Keratinocyte (primary cell): ENCODE measurements around the gene HOPX. TPM values are rescaled to one million over a fixed set of nuclear protein-coding genes. Genes with fewer than 3 reads are reported as not detected.

Experiments used
- DNase-seq: peaks from one replicate; pipeline ENCODE4 v3.0.0-alpha.2; 2011; ENCODE audit warnings: low read depth, missing footprints, low spot score
- FAIRE-seq: peaks from 2 replicates; lab custom pipeline; 2011; peaks lifted over from hg19 to GRCh38; lab: Jason Lieb, UNC
- H2AFZ ChIP-seq: 2 replicates; pipeline ENCODE4 v1.6.0; 2012; ENCODE audit warnings: low read length, control low read depth, inconsistent platforms; ENCODE audit not compliant: control insufficient read depth
- H3K27ac ChIP-seq: 2 replicates; pipeline ENCODE4 v1.5.1; 2011; ENCODE audit warnings: low read length; ENCODE audit not compliant: control insufficient read depth, insufficient read depth
- H3K27me3 ChIP-seq: 3 replicates; pipeline ENCODE4 v1.6.0; 2011; ENCODE audit warnings: low read length; ENCODE audit not compliant: control insufficient read depth, insufficient read depth; ENCODE audit errors: extremely low read depth
- H3K36me3 ChIP-seq, 2 experiments: 2 replicates in 1 of 2; 3 replicates in 1 of 2; pipeline ENCODE4 v1.5.1; 2011; ENCODE audit warnings: low read length in 2 of 2, mild to moderate bottlenecking in 1 of 2; ENCODE audit not compliant: control insufficient read depth in 2 of 2, insufficient read depth in 2 of 2; ENCODE audit errors: extremely low read depth in 1 of 2
- H3K4me1 ChIP-seq: 3 replicates; pipeline ENCODE4 v1.5.1; 2011; ENCODE audit warnings: low read length; ENCODE audit not compliant: control insufficient read depth, insufficient read depth; ENCODE audit errors: extremely low read depth
- H3K4me2 ChIP-seq: 3 replicates; pipeline ENCODE4 v1.6.0; 2011; ENCODE audit warnings: low read depth, low read length; ENCODE audit not compliant: control insufficient read depth, insufficient read depth; ENCODE audit errors: extremely low read depth
- H3K4me3 ChIP-seq, 3 experiments: fragments of 200-600 bp in 1 of 3; sonication (generic) in 1 of 3; 2 replicates in 2 of 3; 3 replicates in 1 of 3; pipeline ENCODE4 v1.5.1; 2011 to 2016; ENCODE audit warnings: low read length in 3 of 3, mild to moderate bottlenecking in 3 of 3, control low read depth in 2 of 3, inconsistent platforms in 1 of 3, low read depth in 1 of 3, mixed read lengths in 1 of 3, mixed run types in 1 of 3, moderate library complexity in 1 of 3; ENCODE audit not compliant: control insufficient read depth in 2 of 3, insufficient read depth in 2 of 3; ENCODE audit errors: extremely low read depth in 1 of 3
- H3K79me2 ChIP-seq: 2 replicates; pipeline ENCODE4 v1.6.0; 2012; ENCODE audit warnings: low read length; ENCODE audit not compliant: control insufficient read depth, insufficient read depth
- H3K9ac ChIP-seq: 3 replicates; pipeline ENCODE4 v1.6.0; 2011; ENCODE audit warnings: low read length; ENCODE audit not compliant: control insufficient read depth, insufficient read depth; ENCODE audit errors: extremely low read depth
- H3K9me1 ChIP-seq: 3 replicates; pipeline ENCODE4 v1.6.0; 2011; ENCODE audit warnings: low read length; ENCODE audit not compliant: control insufficient read depth, insufficient read depth; ENCODE audit errors: extremely low read depth
- H3K9me3 ChIP-seq: 2 replicates; pipeline ENCODE4 v1.5.1; 2012; ENCODE audit warnings: low read depth, low read length; ENCODE audit not compliant: control insufficient read depth
- H4K20me1 ChIP-seq: 3 replicates; pipeline ENCODE4 v1.6.0; 2011; ENCODE audit warnings: low read length; ENCODE audit not compliant: control insufficient read depth, insufficient read depth; ENCODE audit errors: extremely low read depth
- CTCF ChIP-seq, 3 experiments: IDR thresholded peaks in 1 of 3; conservative IDR thresholded peaks in 1 of 3; optimal IDR thresholded peaks in 1 of 3; 2 replicates in 2 of 3; 3 replicates in 1 of 3; pipeline versions ENCODE3 to v1.5.1; 2011; ENCODE audit warnings: low read length in 3 of 3, mild to moderate bottlenecking in 3 of 3, moderate library complexity in 2 of 3, control low read depth in 1 of 3, inconsistent platforms in 1 of 3; ENCODE audit not compliant: insufficient read depth in 2 of 3; ENCODE audit errors: extremely low read depth in 1 of 3
- EZH2 ChIP-seq: IDR thresholded peaks from one replicate; pipeline ENCODE4 v1.6.1; 2012; ENCODE audit warnings: inconsistent platforms, mild to moderate bottlenecking, low read length, moderate library complexity
- dilution Hi-C: fragments of 300-500 bp; cut with MboI; formaldehyde crosslinking; loops from one replicate; pipeline ENCODE4 v1.7.0; 2020; ENCODE audit warnings: low sequenced_read_pairs; ENCODE audit not compliant: extremely low pct_ligation_motif_present
- polyA plus RNA-seq, 5 experiments: library from polyadenylated mRNA; depleted of rRNA in 3 of 5; stranded (reverse) in 3 of 5; stranded (forward) in 1 of 5; unstranded in 1 of 5; fragments of >200 nt; gene quantifications; 1 replicate in 1 of 5; 2 replicates in 3 of 5; 3 replicates in 1 of 5; pipeline versions ENCODE4 v1.2.1 to v1.2.3, GENCODE V29; 2011 to 2012; ENCODE audit warnings: missing spikeins in 2 of 5, low read depth in 1 of 5, low replicate concordance in 1 of 5

Gene HOPX
- polyA plus RNA-seq, 1 donor (not counting 4 experiments of a cell fraction or from before 2014, with no cell fraction given): 8.5 TPM

- peaks cover 17% of the 10 kb centered on the region for H3K4me1 ChIP-seq
- H3K4me3 ChIP-seq: no peak overlapping the region
- FAIRE-seq: no peak
Observed at GRCh38 chr4:56627985-56628384, 53.1 kb downstream of the HOPX start.

GRCh38 chr4:56627375-56627774 is 53.7 kb downstream of the HOPX start:
- H3K27me3 ChIP-seq: no peaks in the 10 kb centered on the region
- H2AFZ ChIP-seq: no peak overlapping the region
- H3K9ac ChIP-seq: no peak overlapping the region
- H3K4me1 ChIP-seq: peaks cover 23% of the 10 kb centered on the region
- no peak for DNase-seq
- H3K4me2 ChIP-seq: no peak overlapping the region
- no peaks in the 10 kb centered on the region for H4K20me1 ChIP-seq
- dilution Hi-C loops: no loop called here
- no peak for TF ChIP-seq EZH2
- no peak for TF ChIP-seq CTCF (optimal IDR thresholded peaks at IDR 0.05 in 1 of 3, IDR thresholded peaks at IDR 0.05 in 1 of 3, conservative IDR thresholded peaks at IDR 0.05 in 1 of 3; ENCODE audit: extremely low read depth in 1 of 3, insufficient read depth in 2 of 3, low read length in 3 of 3)
- no peak for FAIRE-seq
- no peak overlapping the region for H3K27ac ChIP-seq
- peaks cover 2% of the 10 kb centered on the region for H3K9me3 ChIP-seq
- no peaks in the 10 kb centered on the region for H3K9me1 ChIP-seq
- H3K4me3 ChIP-seq: no peak overlapping the region
- no peaks in the 10 kb centered on the region for H3K36me3 ChIP-seq
- H3K79me2 ChIP-seq: no peaks in the 10 kb centered on the region

More at GRCh38 chr4:56627985-56628384, 53.1 kb downstream of the HOPX start:
- Histone ChIP-seq H2AFZ (no peak overlapping the region), H3K4me2 (no peak overlapping the region), H3K79me2 (no peaks in the 10 kb centered on the region), H3K27ac (no peak overlapping the region), H3K9me1 (no peaks in the 10 kb centered on the region), H3K27me3 (no peaks in the 10 kb centered on the region), H3K9ac (no peak overlapping the region), H3K36me3 (no peaks in the 10 kb centered on the region), H4K20me1 (no peaks in the 10 kb centered on the region), H3K9me3 (peaks cover 2% of the 10 kb centered on the region)
- DNase-seq: no peak
- TF ChIP-seq CTCF (optimal IDR thresholded peaks at IDR 0.05 in 1 of 3, IDR thresholded peaks at IDR 0.05 in 1 of 3, conservative IDR thresholded peaks at IDR 0.05 in 1 of 3; ENCODE audit: extremely low read depth in 1 of 3, insufficient read depth in 2 of 3, low read length in 3 of 3): no peak
- no peak for TF ChIP-seq EZH2
- dilution Hi-C loops: no loop called here
